ENCODE results near the gene MRPL36.
"Not testable (repeated sequence)": the region's sequence is repeated elsewhere in the genome, so short reads cannot be mapped to it uniquely, and the experiment has no call there.

MRPL36 gene

GRCh38 chr5:1826235-1826980, 26.8 kb upstream of the MRPL36 start:
- no peak for DNase-seq
- TF ChIP-seq GATA1 (IDR thresholded peaks at IDR 0.05; ENCODE audit: low read depth, low read length) (no peak), POLR2A (IDR thresholded peaks at IDR 0.05; ENCODE audit: low read length) (no peak)

GRCh38 chr5:1824903-1825841, 25.5 kb upstream of the MRPL36 start:
- no peak for TF ChIP-seq GATA1 (IDR thresholded peaks at IDR 0.05; ENCODE audit: low read depth, low read length)
- no peak for TF ChIP-seq POLR2A (IDR thresholded peaks at IDR 0.05; ENCODE audit: low read length)
- DNase-seq, result no peak

- DNase-seq, result no peak
- TF ChIP-seq POLR2A (IDR thresholded peaks at IDR 0.05; ENCODE audit: low read length), result no peak
- no peak for TF ChIP-seq GATA1 (IDR thresholded peaks at IDR 0.05; ENCODE audit: low read depth, low read length)
Observed at GRCh38 chr5:1824109-1824821, 24.6 kb upstream of the MRPL36 start.

GRCh38 chr5:1823381-1824034, 23.9 kb upstream of the MRPL36 start:
- DNase-seq, result no peak
- TF ChIP-seq GATA1 (IDR thresholded peaks at IDR 0.05; ENCODE audit: low read depth, low read length) (no peak), POLR2A (IDR thresholded peaks at IDR 0.05; ENCODE audit: low read length) (no peak)

GRCh38 chr5:1821862-1822261, 22.2 kb upstream of the MRPL36 start:
- TF ChIP-seq GATA1 (IDR thresholded peaks at IDR 0.05; ENCODE audit: low read depth, low read length) (no peak), POLR2A (IDR thresholded peaks at IDR 0.05; ENCODE audit: low read length) (no peak)

GRCh38 chr5:1820926-1821325, 21.3 kb upstream of the MRPL36 start:
- no peak for DNase-seq
- TF ChIP-seq POLR2A (IDR thresholded peaks at IDR 0.05; ENCODE audit: low read length), result no peak
- no peak for TF ChIP-seq GATA1 (IDR thresholded peaks at IDR 0.05; ENCODE audit: low read depth, low read length)

More at GRCh38 chr5:1821862-1822261, 22.2 kb upstream of the MRPL36 start:
- DNase-seq, result no peak

- DNase-seq, result no peak
- no peak for TF ChIP-seq POLR2A (IDR thresholded peaks at IDR 0.05; ENCODE audit: low read length)
Observed at GRCh38 chr5:1820381-1820780, 20.7 kb upstream of the MRPL36 start.

GRCh38 chr5:1819458-1819857, 19.8 kb upstream of the MRPL36 start:
- TF ChIP-seq POLR2A (IDR thresholded peaks at IDR 0.05; ENCODE audit: low read length), result no peak
- no peak for TF ChIP-seq GATA1 (IDR thresholded peaks at IDR 0.05; ENCODE audit: low read depth, low read length)
- DNase-seq, result no peak

- TF ChIP-seq POLR2A (IDR thresholded peaks at IDR 0.05; ENCODE audit: low read length) (no peak), GATA1 (IDR thresholded peaks at IDR 0.05; ENCODE audit: low read depth, low read length) (no peak)
Observed at GRCh38 chr5:1818784-1819183, 19.1 kb upstream of the MRPL36 start.

GRCh38 chr5:1817261-1818043, 17.8 kb upstream of the MRPL36 start:
- TF ChIP-seq GATA1 (IDR thresholded peaks at IDR 0.05; ENCODE audit: low read depth, low read length), result no peak
- TF ChIP-seq POLR2A (IDR thresholded peaks at IDR 0.05; ENCODE audit: low read length), result no peak
- no peak for DNase-seq

More at GRCh38 chr5:1818784-1819183, 19.1 kb upstream of the MRPL36 start:
- DNase-seq, result no peak

GRCh38 chr5:1816495-1817089, 17.0 kb upstream of the MRPL36 start:
- not testable (repeated sequence) for DNase-seq

GRCh38 chr5:1815881-1816292, 16.2 kb upstream of the MRPL36 start:
- no peak for TF ChIP-seq POLR2A (IDR thresholded peaks at IDR 0.05; ENCODE audit: low read length)
- no peak for TF ChIP-seq GATA1 (IDR thresholded peaks at IDR 0.05; ENCODE audit: low read depth, low read length)
- no peak for DNase-seq

Data from erythroblast (primary cell).